HG02943 (cell line): ENCODE results near the gene CRIM1.

Experiments
- ATAC-seq: cut with Tn5 transposase; IDR thresholded peaks from one replicate; pipeline ENCODE4 v1.9.1; 2021; ENCODE audit warnings: mild to moderate bottlenecking, low read depth, moderate library complexity; ENCODE audit not compliant: unreplicated experiment

CRIM1 gene

GRCh38 chr2:36370281-36370680 lies 14.7 kb downstream of the CRIM1 start:
- ATAC-seq: no peak

GRCh38 chr2:36371070-36371874 lies 15.7 kb downstream of the CRIM1 start:
- no peak for ATAC-seq

- no peak for ATAC-seq
These were observed 16.4 kb downstream of the CRIM1 start for GRCh38 chr2:36371928-36372391.

- ATAC-seq: no peak
These were observed 17.8 kb downstream of the CRIM1 start for GRCh38 chr2:36373149-36373926.

GRCh38 chr2:36374585-36374984 lies 19.0 kb downstream of the CRIM1 start:
- ATAC-seq: no peak

- no peak for ATAC-seq
These were observed 20.8 kb downstream of the CRIM1 start for GRCh38 chr2:36376319-36376765.

- ATAC-seq: no peak
These were observed 21.6 kb downstream of the CRIM1 start for GRCh38 chr2:36376992-36377738.

GRCh38 chr2:36379710-36380448 lies 24.3 kb downstream of the CRIM1 start:
- no peak for ATAC-seq

GRCh38 chr2:36380624-36381481 lies 25.3 kb downstream of the CRIM1 start:
- ATAC-seq: no peak

- ATAC-seq: no peak
These were observed 26.4 kb downstream of the CRIM1 start for GRCh38 chr2:36381993-36382392.

- no peak for ATAC-seq
These were observed 26.9 kb downstream of the CRIM1 start for GRCh38 chr2:36382472-36382871.

GRCh38 chr2:36383726-36384125 lies 28.1 kb downstream of the CRIM1 start:
- ATAC-seq: no peak

- no peak for ATAC-seq
These were observed 28.9 kb downstream of the CRIM1 start for GRCh38 chr2:36384454-36384853.

- ATAC-seq: no peak
These were observed 30.0 kb downstream of the CRIM1 start for GRCh38 chr2:36385603-36386002.

GRCh38 chr2:36387258-36387916 lies 31.8 kb downstream of the CRIM1 start:
- ATAC-seq: no peak

GRCh38 chr2:36388472-36388871 lies 32.9 kb downstream of the CRIM1 start:
- no peak for ATAC-seq

GRCh38 chr2:36389091-36389564 lies 33.5 kb downstream of the CRIM1 start:
- ATAC-seq: no peak

- no peak for ATAC-seq
These were observed 34.0 kb downstream of the CRIM1 start for GRCh38 chr2:36389577-36389976.
